CD4-positive, alpha-beta T cell treated with Interleukin-17A for 4 hours (primary cell): Measurements from ENCODE around the gene TRIM62.
"Not testable (repeated sequence)": the region's sequence is repeated elsewhere in the genome, so short reads cannot be mapped to it uniquely, and the experiment has no call there.

Experiments
- DNase-seq: peaks from one replicate; pipeline ENCODE4 v3.0.0-alpha.2; 2020; ENCODE audit warnings: mixed read lengths

Gene TRIM62

DNA sequence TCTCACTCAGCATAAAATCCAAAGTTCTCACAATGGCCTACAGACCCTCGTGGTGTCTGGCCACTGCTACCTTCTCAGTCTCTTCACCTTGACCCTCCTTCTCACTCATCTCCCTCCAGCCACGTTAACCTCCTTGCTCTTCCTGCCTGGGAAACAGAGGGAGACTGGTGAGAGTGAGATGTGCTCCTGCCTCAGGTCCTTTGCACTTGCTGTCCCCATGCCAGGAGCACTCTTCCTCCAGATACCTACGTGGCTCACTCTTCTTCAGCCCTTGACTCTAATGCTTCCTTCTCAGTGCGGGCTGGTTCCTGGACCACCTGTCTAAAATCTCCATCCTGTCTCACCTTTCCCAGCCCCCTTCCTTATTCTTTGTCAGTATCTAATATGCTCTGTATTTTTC is 24.7 kb downstream of the TRIM62 start:
- no peak for DNase-seq

DNA sequence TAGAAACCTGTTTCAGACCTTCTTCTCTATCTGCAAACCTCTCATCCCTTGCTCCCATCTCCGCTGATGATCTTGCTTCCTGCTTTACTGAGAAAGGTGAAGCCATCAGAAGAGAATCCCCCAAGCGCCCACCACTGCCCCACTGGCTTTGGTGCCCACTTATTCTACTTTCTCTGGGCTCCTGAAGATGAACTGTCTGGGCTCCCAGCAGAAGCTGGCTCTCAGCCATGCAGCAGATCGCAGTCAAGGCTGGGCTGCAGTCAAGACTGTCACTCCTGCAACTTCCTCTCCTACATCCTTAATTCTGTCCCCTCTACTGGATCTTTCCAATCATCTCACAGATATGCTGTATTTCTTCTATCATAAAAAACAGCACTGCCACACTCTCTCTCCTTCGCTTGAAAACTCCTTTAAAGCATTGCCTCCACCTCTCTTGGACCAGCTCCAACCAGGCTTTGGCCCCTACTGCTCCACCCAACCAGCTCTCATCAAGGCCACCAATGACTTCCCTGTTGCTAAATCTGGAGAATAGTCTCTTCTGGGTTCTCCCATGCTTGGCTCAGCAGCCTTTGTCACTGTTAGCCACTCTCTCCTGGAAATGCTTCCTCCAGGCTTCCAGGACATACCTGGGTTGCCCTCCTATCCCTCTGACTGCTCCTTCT is 25.8 kb downstream of the TRIM62 start:
- DNase-seq = no peak

DNA sequence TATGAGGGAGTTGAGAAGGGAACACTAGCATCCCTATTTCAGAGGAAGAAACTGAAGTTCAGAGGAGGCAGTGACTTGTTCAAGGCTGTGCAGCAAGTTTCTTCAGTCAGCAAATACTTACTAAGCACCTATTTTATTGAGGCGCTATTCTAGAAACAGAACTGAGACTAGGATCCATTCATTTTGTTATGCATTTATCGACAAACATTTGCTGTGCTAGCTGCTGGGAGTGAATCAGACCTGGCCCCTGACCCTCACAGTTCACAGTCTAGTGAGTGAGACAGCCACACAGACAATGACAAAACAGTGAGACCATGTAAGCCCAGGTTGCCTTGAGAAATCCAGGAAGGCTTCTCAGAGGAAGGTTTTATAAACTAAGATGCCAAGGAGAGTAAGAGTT is 28.2 kb downstream of the TRIM62 start:
- no peak for DNase-seq

DNA sequence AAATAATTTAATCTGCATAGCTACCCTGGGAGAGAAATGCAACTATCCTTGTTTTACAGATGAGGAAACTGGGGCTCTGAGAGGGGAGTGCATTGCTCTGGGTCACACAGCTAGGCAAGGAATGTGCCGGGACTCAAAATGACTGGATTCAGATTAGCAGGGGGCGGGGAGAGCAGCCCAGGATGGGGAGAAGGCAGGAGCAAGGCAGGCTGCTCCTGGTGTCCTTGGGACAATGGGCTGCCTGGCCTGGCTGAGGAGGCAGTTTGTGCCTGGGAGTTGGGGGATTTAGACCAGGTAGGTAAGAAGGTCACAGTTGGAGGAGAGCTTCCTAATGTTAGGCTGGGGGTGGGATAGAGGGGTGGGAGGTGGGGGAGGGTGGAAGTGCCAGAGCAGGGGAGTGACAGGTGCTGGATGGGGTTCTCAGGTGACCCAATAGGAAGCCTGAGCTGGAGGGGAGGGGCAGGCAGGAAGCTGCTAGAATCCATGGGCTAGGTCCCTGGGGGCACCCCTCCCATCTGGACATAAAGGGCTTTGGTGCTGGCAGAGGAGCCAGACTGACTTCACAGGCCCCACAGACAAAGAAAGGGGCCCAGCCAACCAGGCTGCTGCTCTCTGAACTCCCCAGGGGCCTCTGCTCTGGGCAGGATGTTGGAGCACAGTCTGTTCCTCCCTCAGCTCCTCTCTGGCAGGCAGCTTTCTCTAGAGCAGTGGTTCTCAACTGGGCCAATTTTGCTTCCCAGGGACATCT is 29.0 kb downstream of the TRIM62 start:
- DNase-seq = no peak

DNA sequence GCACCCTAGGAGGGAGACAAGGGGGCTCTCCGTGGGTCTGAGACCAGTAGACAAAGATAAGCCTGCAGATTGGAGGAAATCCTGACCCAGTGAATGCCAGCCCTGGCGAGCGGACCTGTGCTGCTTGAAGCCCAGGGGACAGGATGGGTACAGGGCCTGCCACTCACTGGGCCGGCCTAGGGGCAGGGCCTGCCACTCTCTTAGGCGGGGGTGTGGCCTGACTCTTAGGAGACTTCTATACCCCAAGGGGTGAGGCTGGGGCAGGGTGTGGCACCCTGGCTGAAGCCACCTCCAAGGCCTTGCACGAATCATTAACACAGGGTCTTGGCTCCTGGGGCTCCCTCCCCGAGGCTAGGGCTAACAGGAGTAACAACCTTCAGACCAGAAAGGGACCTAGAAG is 30.7 kb downstream of the TRIM62 start:
- DNase-seq = no peak

DNA sequence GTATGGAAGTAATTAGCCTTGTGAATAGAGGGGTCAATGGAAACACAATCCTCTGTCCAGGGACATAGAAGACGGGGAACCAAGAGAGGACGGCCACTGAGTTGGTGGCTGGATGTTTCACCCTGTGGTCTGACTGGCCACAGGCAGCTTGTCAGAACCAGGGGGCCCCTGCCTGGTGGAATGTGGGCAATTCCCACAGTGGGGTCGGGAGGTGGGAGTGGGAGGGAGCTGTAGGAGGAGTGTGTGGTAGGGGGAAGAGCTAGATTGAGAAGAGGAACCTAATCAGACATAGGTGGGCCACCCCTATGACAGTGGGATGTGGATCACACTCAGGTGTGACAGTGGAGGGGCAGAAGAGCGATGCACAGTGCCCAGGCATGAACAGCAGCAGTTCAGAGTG is 31.3 kb downstream of the TRIM62 start:
- no peak for DNase-seq

DNA sequence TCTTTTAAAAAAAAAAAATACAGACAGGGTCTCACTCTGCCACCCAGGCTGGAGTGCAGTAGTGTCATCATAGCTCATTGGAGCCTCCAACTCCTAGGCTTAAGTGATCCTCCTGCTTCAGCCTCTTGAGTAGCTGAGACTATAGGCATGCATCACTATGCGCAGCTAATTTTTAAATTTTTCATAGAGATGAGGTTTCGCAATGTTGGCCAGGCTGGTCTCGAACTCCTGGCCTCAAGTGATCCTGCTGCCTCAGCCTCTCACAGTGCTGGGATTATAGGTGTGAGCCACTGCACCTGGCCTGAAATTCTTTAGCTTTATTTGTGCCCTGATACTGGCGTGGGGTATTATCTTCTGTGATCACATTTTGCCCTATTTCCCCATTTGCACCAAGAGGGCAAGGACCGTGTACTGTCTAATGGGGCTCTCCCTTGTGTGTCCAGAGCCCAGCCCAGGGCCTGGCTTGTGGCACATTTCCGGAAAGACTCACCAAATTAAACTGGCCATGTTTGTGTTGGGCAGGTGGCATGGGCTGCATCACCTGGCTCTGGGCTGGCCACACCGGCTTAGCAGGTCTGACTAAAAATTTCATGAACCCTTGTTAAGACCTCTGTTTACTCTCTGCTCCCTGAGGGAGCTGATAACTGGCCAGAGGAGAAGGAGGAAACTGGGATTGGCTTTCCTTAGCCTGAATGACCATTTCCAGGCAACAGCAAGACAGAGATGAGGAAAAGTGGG is 32.2 kb downstream of the TRIM62 start:
- no peak for DNase-seq

DNA sequence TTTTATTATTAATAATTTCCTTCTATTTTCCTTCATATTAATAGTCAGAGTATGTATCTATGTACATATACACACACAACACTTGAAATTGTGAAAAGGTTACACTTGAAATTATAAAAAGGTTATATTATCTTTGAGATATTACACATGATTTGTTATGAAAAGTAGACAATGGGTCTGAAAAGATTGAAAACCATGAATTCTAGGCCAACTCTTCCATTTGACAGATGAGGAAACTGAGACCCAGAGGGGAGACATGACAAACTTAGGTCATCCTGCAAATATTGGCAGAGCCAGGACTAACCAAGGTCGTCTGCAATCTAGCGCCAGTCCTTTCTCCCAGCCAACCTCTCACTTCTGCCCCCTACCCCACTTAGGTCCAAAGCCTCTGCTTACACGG is 33.2 kb downstream of the TRIM62 start:
- DNase-seq = no peak

DNA sequence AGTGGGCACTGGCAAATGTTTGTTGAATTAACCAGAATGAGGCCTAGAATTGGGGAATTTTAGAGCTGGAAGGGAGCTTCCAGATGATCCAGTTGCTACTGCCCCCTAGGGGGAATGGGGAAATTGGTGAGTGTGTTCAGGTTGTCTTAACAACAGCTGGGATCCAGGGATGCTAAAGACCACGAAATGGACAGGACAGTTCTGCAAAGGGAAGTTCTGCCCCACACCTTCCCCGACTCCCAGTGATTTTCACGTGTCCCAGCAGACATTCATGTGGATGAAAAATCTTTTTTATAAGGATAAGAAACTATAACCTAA is 33.9 kb downstream of the TRIM62 start:
- DNase-seq = peak; percentile 39

DNA sequence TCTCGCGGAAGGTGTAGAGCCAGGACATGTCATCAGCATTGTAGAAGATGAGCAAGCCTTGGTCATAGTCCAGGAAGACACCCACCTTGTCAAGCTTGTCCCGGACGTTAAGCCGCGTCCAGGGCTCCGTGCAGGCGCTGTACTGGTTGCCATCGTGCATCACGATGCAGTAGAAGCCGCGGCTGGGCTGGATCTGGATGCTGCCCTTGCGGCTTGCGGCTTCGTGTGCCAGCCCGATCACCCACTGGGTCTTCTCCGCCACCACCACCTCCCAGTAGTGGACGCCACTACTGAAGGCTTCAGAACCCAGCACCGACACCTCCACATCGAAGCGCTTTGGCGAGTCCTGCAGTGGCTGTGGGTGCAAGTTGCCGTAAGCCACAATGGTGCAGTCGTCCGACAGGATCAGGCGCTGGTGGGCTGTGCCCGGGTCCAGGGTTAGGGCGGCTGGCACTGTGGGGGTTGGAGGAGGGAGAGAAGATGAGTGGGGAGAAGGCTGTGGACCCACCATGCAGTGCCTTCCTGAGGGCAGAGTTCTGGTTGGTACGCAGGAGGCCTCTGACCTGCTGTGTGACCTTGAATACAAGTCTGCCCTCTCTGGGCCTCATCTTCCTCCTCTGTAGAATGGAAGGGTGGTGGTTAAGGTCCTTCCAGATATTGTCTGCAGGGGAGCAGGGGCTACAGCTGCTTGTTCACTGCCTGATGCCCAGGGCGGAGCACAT is 34.4 kb downstream of the TRIM62 start:
- DNase-seq = no peak

DNA sequence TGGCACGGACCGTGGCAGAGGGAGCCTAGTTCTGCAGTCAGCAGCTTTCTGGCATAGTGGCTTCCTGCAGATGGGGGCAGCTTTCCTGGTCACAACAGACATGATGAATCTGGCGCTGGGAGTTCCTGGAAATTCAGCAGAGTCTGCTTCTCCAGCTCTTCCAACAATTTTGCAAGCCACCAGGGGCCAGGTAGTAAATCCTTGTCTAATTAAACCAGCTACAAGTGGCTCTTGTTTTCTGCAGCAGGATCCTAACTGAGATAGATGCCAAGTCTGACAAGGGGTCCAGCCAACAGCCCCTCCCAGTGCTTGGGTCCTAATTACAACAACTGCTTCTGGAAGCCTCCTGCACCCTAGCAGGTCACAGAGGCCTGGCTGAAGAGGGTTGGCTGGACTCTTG is 35.8 kb downstream of the TRIM62 start:
- DNase-seq = no peak

DNA sequence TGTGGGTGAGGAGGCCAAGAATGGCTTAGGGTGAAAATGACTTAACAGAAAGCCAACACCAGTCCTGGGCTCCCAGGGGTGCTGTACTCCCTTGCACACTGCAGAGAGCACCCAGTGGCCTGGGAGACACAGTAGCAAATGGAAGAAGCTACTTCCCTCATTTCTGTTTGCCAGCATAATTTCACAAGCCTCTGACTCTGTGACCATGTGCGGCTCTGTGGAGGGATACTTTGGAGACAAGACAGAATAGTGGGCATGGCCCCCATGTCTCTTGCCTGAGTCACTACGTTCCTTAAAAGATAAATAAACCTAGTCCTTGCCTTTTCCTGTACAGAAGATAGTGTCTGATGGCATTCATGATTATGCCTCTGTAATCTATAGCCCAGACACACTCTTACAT is 38.1 kb downstream of the TRIM62 start:
- DNase-seq = no peak

DNA sequence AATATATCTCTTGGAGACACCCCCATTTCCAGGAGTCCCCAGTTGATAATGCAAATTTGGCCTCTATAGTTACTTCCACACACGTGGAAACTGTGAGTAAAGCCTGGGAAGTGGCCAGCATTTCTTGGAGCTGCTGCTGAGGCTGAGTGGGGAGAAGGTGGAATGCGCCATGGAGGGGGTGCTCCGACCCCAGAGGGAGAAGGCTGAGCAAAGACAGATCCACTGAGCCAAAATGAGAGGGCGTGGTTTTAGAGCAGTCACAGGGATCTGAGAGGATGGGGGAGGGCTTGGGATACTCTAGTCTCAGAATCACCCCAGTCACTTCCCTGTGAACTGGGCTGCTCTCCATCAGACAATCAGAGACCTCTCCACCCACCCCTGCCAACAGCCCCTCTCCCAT is 38.7 kb downstream of the TRIM62 start:
- no peak for DNase-seq

DNA sequence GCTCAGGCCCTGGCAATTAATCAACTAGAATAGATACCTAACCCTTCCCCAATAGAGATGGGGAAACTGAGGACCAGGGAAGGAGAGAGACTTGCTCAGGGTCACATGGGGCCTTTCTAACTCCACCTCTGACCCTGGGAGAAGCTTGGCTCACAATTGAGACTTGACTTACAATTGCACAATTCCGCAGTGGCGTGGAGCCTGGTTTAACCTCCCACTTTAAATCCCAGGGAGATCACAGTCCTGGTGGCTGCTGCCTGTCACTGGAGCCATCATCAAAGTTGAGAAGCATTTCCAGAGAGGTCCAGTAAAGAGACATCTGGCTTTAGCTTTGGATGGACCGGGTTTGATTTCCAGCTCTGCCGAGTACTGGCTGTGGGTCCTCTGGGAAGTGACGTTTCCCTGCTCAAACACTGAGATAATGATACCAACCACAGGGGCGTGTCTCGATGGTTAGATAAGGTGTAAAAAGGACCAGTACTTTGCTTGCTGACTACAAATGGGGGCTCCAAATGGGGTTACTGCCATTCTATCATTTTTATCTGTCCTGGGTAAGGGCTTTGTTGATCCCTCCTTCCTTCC is 39.3 kb downstream of the TRIM62 start:
- no peak for DNase-seq

DNA sequence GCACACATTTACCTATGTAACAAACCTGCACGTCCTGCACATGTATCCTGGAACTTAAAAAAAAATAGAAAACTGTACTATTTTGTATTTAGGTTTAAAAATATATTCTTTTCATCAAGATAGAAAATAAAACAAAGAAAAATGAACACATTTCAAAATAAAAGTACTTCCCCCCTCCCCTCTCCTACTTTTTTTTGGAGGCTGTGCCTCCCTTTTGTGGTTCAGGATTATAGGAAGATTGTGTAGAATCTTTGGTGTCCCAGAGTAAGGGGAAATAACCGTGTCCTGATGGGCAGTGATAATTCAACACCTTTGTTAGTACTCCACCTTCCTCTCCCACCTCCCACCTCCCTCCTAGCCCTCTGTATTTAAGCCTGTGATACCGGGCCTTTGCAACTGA is 40.1 kb downstream of the TRIM62 start:
- no peak for DNase-seq

DNA sequence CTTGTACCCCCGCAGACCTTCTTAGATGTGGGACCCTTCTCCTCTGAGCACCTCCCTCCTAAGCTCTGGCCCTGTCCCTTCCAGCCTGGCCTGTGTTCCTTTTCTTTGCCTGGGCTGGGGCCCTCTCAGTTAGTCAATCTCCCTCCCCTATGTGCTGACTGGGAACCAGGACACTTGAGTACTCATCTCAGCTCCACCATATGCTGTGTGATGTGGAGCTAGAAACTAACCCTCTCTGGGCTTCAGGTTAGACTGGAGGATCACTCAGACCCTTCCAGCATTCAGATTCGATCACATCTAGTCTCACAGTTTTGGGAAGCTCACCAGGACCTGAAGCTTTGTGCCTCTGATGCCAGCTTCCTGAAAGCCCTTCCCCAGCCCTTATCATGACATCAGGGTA is 40.6 kb downstream of the TRIM62 start:
- DNase-seq = no peak

DNA sequence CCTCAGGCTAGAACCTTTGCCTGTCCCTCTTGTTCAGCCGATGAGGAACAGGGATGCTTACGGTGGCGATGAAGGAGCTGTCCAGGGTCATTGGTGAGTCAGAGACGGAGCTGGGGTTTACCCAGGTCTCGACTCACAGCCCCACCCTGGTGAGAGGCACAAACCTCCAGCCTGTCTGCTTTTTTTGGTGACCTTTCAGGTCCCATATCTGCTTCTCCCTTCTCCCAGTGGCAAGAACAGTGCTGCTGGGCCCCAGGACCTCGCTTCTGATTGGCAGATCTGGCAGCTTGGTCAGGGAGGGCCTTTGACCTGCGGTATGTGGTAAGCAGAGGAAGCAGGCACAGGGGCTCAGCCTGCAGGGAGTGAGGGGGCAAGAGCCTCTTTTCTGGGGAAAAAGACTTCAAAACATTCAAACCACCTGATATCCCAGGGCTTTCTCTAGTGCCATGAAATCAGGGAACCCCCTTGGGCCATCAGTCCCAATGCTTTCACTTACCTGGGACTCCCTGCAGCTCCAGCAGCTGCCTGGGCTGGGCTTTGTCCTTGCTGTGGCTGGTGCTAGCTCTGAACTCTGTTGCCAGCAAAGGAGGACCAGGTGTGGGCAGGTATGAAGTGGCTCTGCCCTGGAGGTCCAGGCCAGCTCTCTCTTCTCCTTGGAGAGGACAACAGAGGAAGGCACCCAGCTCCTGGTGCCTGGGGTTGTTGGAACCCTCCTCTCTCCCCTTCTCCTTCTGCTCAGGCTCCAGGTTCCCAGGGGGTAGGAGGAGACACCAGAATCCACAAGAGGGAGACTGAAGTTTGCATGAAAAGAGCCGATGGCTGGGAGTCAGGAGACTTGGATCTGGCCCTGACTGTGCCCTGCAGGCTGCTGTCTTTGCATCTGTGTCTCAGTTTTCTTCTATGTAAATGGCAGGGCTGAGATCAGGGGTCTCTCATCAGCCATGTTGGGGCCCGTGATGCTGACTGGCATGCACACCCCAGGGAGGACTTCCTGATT is 41.4 kb downstream of the TRIM62 start:
- DNase-seq = no peak

DNA sequence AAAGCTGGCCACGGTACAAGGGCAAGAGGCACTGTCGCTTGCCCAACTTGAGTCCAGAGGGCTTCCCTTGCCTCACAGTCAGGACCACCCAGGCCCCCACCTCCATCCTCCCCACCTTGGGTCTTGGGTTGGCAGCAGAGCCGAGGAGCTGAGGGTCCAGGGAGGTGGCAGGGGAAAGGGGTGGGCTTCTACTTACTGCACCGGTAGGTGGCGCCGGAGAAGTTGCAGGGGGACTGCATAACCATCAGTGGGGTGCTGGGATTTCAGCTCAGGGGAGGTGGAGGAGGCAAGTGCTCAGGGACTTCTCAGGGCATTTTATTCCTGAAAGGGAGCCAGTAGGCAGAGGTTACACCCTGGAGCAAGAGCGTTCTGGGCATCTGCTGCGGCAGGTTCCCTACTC is 44.0 kb downstream of the TRIM62 start:
- peak; percentile 62 for DNase-seq

DNA sequence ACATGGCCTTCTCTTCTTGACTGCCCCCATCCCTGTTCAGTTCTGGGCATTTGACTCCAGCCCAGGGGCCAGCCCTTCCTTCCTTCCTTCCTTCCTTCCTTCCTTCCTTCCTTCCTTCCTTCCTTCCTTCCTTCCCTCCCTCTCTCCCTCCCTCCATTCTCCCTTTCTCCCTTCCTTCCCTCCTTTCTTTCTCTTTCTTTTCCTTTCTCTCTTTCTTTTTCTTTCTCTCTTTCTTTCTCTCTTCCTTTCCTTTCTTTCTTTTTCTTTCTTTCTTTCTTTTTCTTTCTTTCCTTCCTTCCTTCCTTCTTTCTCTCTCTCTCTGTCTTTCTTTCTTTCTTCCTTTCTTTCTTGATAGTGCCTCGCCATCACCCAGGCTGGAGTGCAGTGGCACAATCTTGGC is 45.8 kb downstream of the TRIM62 start:
- not testable (repeated sequence) for DNase-seq

DNA sequence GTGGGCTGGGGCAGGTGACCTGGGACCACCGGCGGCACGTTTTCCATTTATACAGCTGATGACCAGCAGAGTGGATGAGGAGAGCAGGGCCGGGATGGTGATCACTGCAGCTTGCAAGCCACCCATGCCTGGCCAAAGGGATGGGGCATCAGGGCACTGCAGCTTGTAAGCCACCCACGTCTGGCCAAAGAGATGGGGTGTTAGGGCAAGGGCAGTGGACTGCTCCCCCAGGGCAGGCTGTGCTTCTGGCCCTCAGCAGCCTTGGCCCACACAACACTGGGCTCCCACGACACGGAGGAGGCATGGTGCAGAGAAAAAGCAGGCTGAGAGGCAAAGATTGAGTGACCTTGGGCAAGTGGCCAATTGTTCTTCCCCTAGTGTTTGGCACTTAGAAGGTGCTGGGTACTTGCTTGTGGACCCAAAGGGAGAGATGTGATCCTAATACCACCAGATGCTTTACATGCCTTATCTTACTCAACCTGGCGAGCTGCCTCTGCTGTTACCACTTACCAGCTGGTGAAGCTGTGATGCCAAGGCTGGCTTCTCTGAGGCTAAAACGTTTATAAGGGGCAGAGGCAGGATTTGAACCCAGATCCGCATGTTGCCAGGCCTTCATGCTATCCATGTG is 48.3 kb downstream of the TRIM62 start:
- no peak for DNase-seq

DNA sequence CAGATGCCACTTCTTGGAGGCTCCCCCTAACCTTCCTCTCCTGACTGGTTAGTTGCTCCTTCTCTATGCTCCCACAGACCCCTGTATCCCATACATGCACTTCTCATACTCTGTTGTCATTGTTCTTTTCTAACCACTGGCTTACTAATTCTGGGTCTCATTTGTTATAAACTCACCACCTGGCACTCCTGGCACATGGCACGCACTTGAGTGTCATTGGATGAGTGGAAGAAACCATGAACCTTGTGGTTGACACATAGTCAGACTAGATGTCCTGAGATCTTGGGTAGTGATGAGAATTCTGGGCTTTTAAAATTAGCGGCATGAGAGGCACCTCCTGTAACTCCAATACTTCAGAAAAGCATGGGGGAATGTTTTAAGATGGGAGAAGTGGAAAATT is 49.3 kb downstream of the TRIM62 start:
- no peak for DNase-seq
